GM19023 (cell line): Measurements from ENCODE around the gene TMEM191B.
"Not testable (repeated sequence)": the region's sequence is repeated elsewhere in the genome, so short reads cannot be mapped to it uniquely, and the experiment has no call there.

ENCODE experiments used
- ATAC-seq: cut with Tn5 transposase; IDR thresholded peaks from one replicate; pipeline ENCODE4 v1.9.1; 2021; ENCODE audit warnings: mild to moderate bottlenecking, moderate library complexity; ENCODE audit not compliant: unreplicated experiment

TMEM191B gene

GRCh38 chr22:18527752-18528596 is at the start of gene TMEM191B:
Gene TMEM191B (plus strand): TSS chr22:18527802. CDS start chr22:18527981, 179 bp downstream.
- peak; percentile 19 for ATAC-seq

- not testable (repeated sequence) for ATAC-seq
Observed at GRCh38 chr22:18496227-18496626, 31.4 kb upstream of the TMEM191B start.

GRCh38 chr22:18511327-18511726 is 16.3 kb upstream of the TMEM191B start:
- not testable (repeated sequence) for ATAC-seq

GRCh38 chr22:18512378-18512777 is 15.2 kb upstream of the TMEM191B start:
- ATAC-seq: not testable (repeated sequence)

GRCh38 chr22:18513454-18513853 is 14.1 kb upstream of the TMEM191B start:
- not testable (repeated sequence) for ATAC-seq

- ATAC-seq: not testable (repeated sequence)
Observed at GRCh38 chr22:18518061-18518460, 9.5 kb upstream of the TMEM191B start, which contains the start of gene GGTLC3. Gene GGTLC3 (minus strand): TSS chr22:18518161. CDS start chr22:18517897, 264 bp downstream.

- not testable (repeated sequence) for ATAC-seq
Observed at GRCh38 chr22:18522762-18523161, 4.8 kb upstream of the TMEM191B start.

- not testable (repeated sequence) for ATAC-seq
Observed at GRCh38 chr22:18523328-18523727, 4.3 kb upstream of the TMEM191B start.

- ATAC-seq: peak; percentile 77
Observed at GRCh38 chr22:18528597-18529415, 1.2 kb downstream of the TMEM191B start.

- peak; percentile 7 for ATAC-seq
Observed at GRCh38 chr22:18529416-18530145, 2.0 kb downstream of the TMEM191B start.

GRCh38 chr22:18533633-18534032 is 6.0 kb downstream of the TMEM191B start:
- ATAC-seq: not testable (repeated sequence)

- ATAC-seq: not testable (repeated sequence)
Observed at GRCh38 chr22:18534315-18534714, 6.7 kb downstream of the TMEM191B start.

- not testable (repeated sequence) for ATAC-seq
Observed at GRCh38 chr22:18539994-18540393, 12.4 kb downstream of the TMEM191B start.

- not testable (repeated sequence) for ATAC-seq
Observed at GRCh38 chr22:18543400-18543799, 15.8 kb downstream of the TMEM191B start.

- not testable (repeated sequence) for ATAC-seq
Observed at GRCh38 chr22:18544615-18545014, 17.0 kb downstream of the TMEM191B start.

GRCh38 chr22:18549458-18550179 is 22.0 kb downstream of the TMEM191B start:
- not testable (repeated sequence) for ATAC-seq

GRCh38 chr22:18551046-18551445 is 23.4 kb downstream of the TMEM191B start:
- ATAC-seq: not testable (repeated sequence)

GRCh38 chr22:18552839-18553597 is 25.4 kb downstream of the TMEM191B start:
- ATAC-seq: not testable (repeated sequence)
